ENCODE measurements around the gene PML.
"Not testable (repeated sequence)": the region's sequence is repeated elsewhere in the genome, so short reads cannot be mapped to it uniquely, and the experiment has no call there.

The PML gene

GRCh38 chr15:74094567-74094966, 100.1 kb downstream of the PML start:
- DNase-seq; H3K36me3 ChIP-seq (ENCODE audit: control insufficient read depth in 4 of 4, insufficient read depth in 4 of 4, low read length in 3 of 4); CTCF ChIA-PET; H3K27me3 ChIP-seq (replicated peaks in 2 of 5; ENCODE audit: control insufficient read depth in 4 of 5, insufficient read depth in 5 of 5, low read length in 4 of 5); H3K4me3 ChIP-seq (ENCODE audit: control insufficient read depth in 1 of 7, extremely low read depth in 1 of 7, insufficient read depth in 4 of 7, low read depth in 2 of 7, low read length in 6 of 7); H3K27ac ChIP-seq (ENCODE audit: insufficient read depth in 1 of 2, low read depth in 1 of 2, low read length in 2 of 2, poor library complexity in 1 of 2, severe bottlenecking in 2 of 2); POLR2A ChIA-PET; H3K9me3 ChIP-seq (ENCODE audit: control extremely low read depth in 1 of 5, control insufficient read depth in 4 of 5, insufficient read depth in 2 of 5, low read depth in 1 of 5, low read length in 4 of 5); H3K4me1 ChIP-seq (ENCODE audit: control extremely low read depth in 1 of 4, control insufficient read depth in 4 of 4, insufficient read depth in 4 of 4, low read length in 3 of 4): not testable (repeated sequence)
- no CpG with 5 or more reads among the region's 2 CpGs for WGBS (ENCODE audit: insufficient coverage)

- CTCF ChIA-PET; H3K36me3 ChIP-seq (ENCODE audit: control insufficient read depth in 4 of 4, insufficient read depth in 4 of 4, low read length in 3 of 4); H3K4me1 ChIP-seq (ENCODE audit: control extremely low read depth in 1 of 4, control insufficient read depth in 4 of 4, insufficient read depth in 4 of 4, low read length in 3 of 4); H3K9me3 ChIP-seq (ENCODE audit: control extremely low read depth in 1 of 5, control insufficient read depth in 4 of 5, insufficient read depth in 2 of 5, low read depth in 1 of 5, low read length in 4 of 5); POLR2A ChIA-PET; H3K27ac ChIP-seq (ENCODE audit: insufficient read depth in 1 of 2, low read depth in 1 of 2, low read length in 2 of 2, poor library complexity in 1 of 2, severe bottlenecking in 2 of 2); H3K4me3 ChIP-seq (ENCODE audit: control insufficient read depth in 1 of 7, extremely low read depth in 1 of 7, insufficient read depth in 4 of 7, low read depth in 2 of 7, low read length in 6 of 7); DNase-seq; H3K27me3 ChIP-seq (replicated peaks in 2 of 5; ENCODE audit: control insufficient read depth in 4 of 5, insufficient read depth in 5 of 5, low read length in 4 of 5): not testable (repeated sequence)
- no CpG with 5 or more reads among the region's 10 CpGs for WGBS (ENCODE audit: insufficient coverage)
These were observed 101.1 kb downstream of the PML start for GRCh38 chr15:74095610-74096009.

- POLR2A ChIA-PET; H3K4me3 ChIP-seq (ENCODE audit: control insufficient read depth in 1 of 7, extremely low read depth in 1 of 7, insufficient read depth in 4 of 7, low read depth in 2 of 7, low read length in 6 of 7); H3K27me3 ChIP-seq (replicated peaks in 2 of 5; ENCODE audit: control insufficient read depth in 4 of 5, insufficient read depth in 5 of 5, low read length in 4 of 5); H3K36me3 ChIP-seq (ENCODE audit: control insufficient read depth in 4 of 4, insufficient read depth in 4 of 4, low read length in 3 of 4); DNase-seq; H3K9me3 ChIP-seq (ENCODE audit: control extremely low read depth in 1 of 5, control insufficient read depth in 4 of 5, insufficient read depth in 2 of 5, low read depth in 1 of 5, low read length in 4 of 5); H3K4me1 ChIP-seq (ENCODE audit: control extremely low read depth in 1 of 4, control insufficient read depth in 4 of 4, insufficient read depth in 4 of 4, low read length in 3 of 4); H3K27ac ChIP-seq (ENCODE audit: insufficient read depth in 1 of 2, low read depth in 1 of 2, low read length in 2 of 2, poor library complexity in 1 of 2, severe bottlenecking in 2 of 2); CTCF ChIA-PET: not testable (repeated sequence)
- no CpG with 5 or more reads among the region's 27 CpGs for WGBS (ENCODE audit: insufficient coverage)
These were observed 102.4 kb downstream of the PML start for GRCh38 chr15:74096753-74097474.

All from common myeloid progenitor, CD34-positive (primary cell).